ENCODE results near the gene BRCA1. TPM values are rescaled to one million over a fixed set of nuclear protein-coding genes. Genes with fewer than 3 reads are reported as not detected.
"Not testable (repeated sequence)": the region's sequence is repeated elsewhere in the genome, so short reads cannot be mapped to it uniquely, and the experiment has no call there.

The BRCA1 gene
- 58.7 TPM for polyA plus RNA-seq (2013, experiment 1 of 4)
- 54.5 TPM for polyA plus RNA-seq (2013, experiment 2 of 4)
- polyA plus RNA-seq (2013, experiment 3 of 4) = 47.9 TPM
- 43.4 TPM for polyA plus RNA-seq (2013, experiment 4 of 4)

DNA sequence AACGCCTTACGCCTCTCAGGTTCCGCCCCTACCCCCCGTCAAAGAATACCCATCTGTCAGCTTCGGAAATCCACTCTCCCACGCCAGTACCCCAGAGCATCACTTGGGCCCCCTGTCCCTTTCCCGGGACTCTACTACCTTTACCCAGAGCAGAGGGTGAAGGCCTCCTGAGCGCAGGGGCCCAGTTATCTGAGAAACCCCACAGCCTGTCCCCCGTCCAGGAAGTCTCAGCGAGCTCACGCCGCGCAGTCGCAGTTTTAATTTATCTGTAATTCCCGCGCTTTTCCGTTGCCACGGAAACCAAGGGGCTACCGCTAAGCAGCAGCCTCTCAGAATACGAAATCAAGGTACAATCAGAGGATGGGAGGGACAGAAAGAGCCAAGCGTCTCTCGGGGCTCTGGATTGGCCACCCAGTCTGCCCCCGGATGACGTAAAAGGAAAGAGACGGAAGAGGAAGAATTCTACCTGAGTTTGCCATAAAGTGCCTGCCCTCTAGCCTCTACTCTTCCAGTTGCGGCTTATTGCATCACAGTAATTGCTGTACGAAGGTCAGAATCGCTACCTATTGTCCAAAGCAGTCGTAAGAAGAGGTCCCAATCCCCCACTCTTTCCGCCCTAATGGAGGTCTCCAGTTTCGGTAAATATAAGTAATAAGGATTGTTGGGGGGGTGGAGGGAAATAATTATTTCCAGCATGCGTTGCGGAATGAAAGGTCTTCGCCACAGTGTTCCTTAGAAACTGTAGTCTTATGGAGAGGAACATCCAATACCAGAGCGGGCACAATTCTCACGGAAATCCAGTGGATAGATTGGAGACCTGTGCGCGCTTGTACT is at the start of gene BRCA1:
BRCA1 (minus strand) TSS at position 232 of the 834 bp plus-strand sequence. CDS start 1,268 bp downstream, outside the sequence.
- Histone ChIP-seq H3K27ac (ENCODE audit: insufficient read depth, low read depth, low read length, poor library complexity, severe bottlenecking) (peak within 1 kb of the TSS; percentile 86), H3K9me3 (ENCODE audit: control insufficient read depth, low read length) (no peaks in the 10 kb centered on the region), H3K4me1 (ENCODE audit: control insufficient read depth, insufficient read depth, low read length) (no peaks in the 10 kb centered on the region), H3K27me3 (ENCODE audit: control insufficient read depth, insufficient read depth, low read length, poor library complexity, severe bottlenecking) (no peaks in the 10 kb centered on the region), H3K4me3 (ENCODE audit: insufficient read depth, low read depth, low read length) (peak within 1 kb of the TSS; percentile 87), H3K36me3 (ENCODE audit: control insufficient read depth, insufficient read depth, low read length) (no peaks in the 10 kb centered on the region)
- 6% methylated on average over 38 of the region's 38 CpGs for WGBS, 2 experiments

DNA sequence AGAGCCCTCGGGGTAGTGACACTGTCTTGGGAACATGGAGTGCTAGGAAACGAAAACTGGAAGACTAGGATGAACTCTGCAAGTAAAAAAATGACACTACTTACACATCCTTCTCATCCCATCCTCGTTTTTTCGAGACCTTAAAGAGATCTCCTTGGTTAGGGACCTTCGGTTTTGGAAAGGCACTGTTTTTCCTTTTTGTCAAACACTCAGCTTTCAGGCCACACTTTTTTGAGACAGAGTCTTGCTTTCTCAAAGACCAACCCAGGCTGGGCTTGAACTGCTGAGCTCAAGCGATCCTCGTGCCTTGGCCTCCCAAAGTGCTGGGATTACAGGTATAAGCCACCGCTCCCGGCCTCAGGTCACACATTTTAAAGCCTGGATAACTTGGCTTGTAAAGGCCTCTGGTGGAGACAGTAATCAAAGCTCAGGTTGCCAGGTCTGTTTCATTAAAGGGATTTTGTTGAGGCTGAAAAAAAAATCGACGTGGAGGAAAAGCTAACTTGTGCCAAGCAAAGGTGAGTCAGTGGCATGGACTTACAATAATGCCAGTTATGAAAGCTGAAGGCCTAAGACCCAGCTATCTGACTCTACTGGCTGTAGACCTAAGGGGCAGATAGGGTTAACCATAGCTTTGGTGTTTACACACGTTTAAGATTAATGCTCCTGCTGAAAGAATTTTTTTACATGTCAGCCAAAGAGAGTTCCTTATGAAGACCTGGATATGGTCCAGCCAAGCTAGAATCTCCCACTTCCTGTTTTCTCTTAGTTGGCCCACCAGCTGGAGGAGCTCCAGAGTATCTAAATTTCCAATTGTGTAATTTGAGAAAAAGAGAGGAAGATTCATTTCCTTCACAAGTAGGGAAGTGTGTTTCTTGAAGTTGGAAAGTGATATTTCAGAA is 46.7 kb upstream of the BRCA1 start:
- Histone ChIP-seq H3K27ac (ENCODE audit: insufficient read depth, low read depth, low read length, poor library complexity, severe bottlenecking) (peak overlapping the region; percentile 75), H3K9me3 (ENCODE audit: control insufficient read depth, low read length) (no peaks in the 10 kb centered on the region), H3K36me3 (ENCODE audit: control insufficient read depth, insufficient read depth, low read length) (no peaks in the 10 kb centered on the region), H3K27me3 (ENCODE audit: control insufficient read depth, insufficient read depth, low read length, poor library complexity, severe bottlenecking) (no peaks in the 10 kb centered on the region), H3K4me3 (ENCODE audit: insufficient read depth, low read depth, low read length) (peak overlapping the region; percentile 67), H3K4me1 (ENCODE audit: control insufficient read depth, insufficient read depth, low read length) (peaks cover 6% of the 10 kb centered on the region)
- WGBS, 2 experiments = 50 to 51% methylated on average over 12 of the region's 12 CpGs

DNA sequence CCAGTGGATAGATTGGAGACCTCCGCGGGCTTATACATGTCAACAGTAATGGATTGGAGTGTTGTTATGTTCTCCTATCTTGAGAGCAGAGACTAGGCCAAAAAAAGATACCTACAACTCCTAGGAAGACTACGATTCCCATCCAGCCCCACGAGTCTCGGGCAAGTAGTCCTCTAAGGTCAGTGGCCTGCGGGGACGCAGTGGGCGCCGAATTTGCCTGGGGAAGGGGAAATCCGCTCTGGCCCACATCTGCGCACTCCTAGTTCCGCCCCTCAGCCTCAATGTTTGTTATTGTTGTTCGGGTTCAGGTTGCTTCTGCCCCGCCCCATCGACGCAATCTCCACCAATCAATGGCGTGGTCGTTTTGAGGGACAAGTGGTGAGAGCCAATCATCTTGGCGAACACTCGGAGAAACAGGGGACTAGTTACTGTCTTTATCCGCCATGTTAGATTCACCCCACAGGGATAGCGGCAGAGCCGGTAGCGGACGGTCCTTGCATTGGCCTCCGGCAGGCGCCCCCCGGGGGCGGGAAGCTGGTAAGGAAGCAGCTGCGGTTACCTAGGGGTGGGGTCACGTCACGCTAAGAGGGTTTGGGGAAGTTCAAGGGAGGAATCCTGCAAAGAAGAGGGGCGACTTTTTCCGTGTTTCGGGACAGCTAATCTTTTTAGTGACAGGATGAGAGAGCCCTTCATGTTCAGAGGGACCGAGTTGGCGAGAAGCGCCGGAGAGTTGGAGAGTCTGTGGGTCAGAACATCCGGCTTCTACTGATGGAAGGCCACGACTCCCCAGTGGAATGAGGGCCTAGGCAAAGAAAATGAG is 45.8 kb upstream of the BRCA1 start, which contains the start of gene NBR1:
NBR1 (plus strand) TSS at position 449 of the 820 bp plus-strand sequence. CDS start 4,586 bp downstream, outside the sequence.
- peak within 1 kb of the TSS; percentile 95 for H3K27ac ChIP-seq (ENCODE audit: insufficient read depth, low read depth, low read length, poor library complexity, severe bottlenecking)
- H3K9me3 ChIP-seq (ENCODE audit: control insufficient read depth, low read length) = no peaks in the 10 kb centered on the region
- peak within 1 kb of the TSS; percentile 67 for H3K4me3 ChIP-seq (ENCODE audit: insufficient read depth, low read depth, low read length)
- H3K4me1 ChIP-seq (ENCODE audit: control insufficient read depth, insufficient read depth, low read length) = peaks cover 6% of the 10 kb centered on the region
- 1% methylated on average over 41 of the region's 41 CpGs for WGBS, 2 experiments
- H3K27me3 ChIP-seq (ENCODE audit: control insufficient read depth, insufficient read depth, low read length, poor library complexity, severe bottlenecking) = no peaks in the 10 kb centered on the region
- no peaks in the 10 kb centered on the region for H3K36me3 ChIP-seq (ENCODE audit: control insufficient read depth, insufficient read depth, low read length)

DNA sequence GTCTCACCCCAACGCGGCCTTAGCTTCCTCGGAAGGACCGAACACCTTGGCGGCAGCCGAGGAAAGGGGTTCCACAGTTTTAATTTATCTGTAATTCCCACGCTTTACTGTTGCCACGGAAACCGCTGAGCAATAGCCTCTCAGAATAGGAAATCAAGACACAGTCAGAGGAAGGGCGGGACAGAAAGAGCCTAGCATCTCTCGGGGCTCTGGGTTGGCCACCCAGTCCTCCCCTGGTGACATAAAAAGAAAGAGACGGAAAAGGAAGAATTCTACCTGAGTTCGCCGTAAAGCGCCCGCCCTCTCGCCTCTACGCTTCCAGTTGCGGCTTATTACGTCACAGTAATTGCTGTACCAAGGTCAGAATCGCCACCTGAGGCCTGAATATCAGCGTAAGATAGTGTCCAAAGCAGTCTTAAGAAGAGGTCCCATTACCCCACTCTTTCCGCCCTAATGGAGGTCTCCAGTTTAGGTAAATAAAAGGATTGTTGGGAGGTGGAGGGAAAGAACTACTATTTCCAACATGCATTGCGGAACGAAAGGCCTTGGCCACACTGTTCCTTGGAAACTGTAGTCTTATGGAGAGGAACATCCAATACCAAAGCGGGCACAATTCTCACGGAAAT is 45.1 kb upstream of the BRCA1 start:
- Histone ChIP-seq H3K4me1 (ENCODE audit: control insufficient read depth, insufficient read depth, low read length) (peaks cover 6% of the 10 kb centered on the region), H3K27me3 (ENCODE audit: control insufficient read depth, insufficient read depth, low read length, poor library complexity, severe bottlenecking) (no peaks in the 10 kb centered on the region), H3K4me3 (ENCODE audit: insufficient read depth, low read depth, low read length) (peak overlapping the region; percentile 67), H3K36me3 (ENCODE audit: control insufficient read depth, insufficient read depth, low read length) (no peaks in the 10 kb centered on the region), H3K9me3 (ENCODE audit: control insufficient read depth, low read length) (no peaks in the 10 kb centered on the region), H3K27ac (ENCODE audit: insufficient read depth, low read depth, low read length, poor library complexity, severe bottlenecking) (peak overlapping the region; percentile 95)
- WGBS, 2 experiments = 0 to 1% methylated on average over 27 of the region's 27 CpGs

DNA sequence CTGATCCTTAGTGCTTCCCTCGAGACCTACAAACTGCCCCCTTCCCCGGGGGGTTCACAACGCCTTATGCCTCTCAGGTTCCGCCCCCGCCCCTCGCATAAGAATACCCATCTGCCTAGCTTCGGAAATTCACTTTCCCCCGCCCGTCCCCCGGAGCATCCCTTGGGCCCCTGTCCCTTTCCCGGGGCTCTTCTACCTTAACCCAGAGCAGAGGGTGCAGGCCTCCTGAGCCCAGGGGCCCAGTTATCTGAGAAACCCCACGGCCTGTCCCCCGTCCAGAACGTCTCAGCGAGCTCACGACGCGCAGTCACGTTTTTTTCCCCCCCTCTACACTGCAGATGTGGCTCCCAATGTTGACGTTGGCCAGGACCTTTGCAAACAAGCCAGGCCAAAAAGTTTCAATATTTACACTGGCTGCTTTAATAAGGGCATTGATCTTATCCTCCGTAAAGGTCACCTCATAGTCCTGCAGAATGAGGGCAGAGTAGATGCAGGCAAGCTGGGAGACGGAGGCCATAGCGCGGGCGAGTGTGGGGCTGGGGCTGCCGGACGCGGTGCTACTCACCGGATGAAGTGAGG is 44.5 kb upstream of the BRCA1 start:
- peak overlapping the region; percentile 95 for H3K27ac ChIP-seq (ENCODE audit: insufficient read depth, low read depth, low read length, poor library complexity, severe bottlenecking)
- H3K36me3 ChIP-seq (ENCODE audit: control insufficient read depth, insufficient read depth, low read length) = no peaks in the 10 kb centered on the region
- WGBS, 2 experiments = 1% methylated on average over 29 of the region's 29 CpGs
- no peaks in the 10 kb centered on the region for H3K27me3 ChIP-seq (ENCODE audit: control insufficient read depth, insufficient read depth, low read length, poor library complexity, severe bottlenecking)
- H3K4me1 ChIP-seq (ENCODE audit: control insufficient read depth, insufficient read depth, low read length) = peaks cover 6% of the 10 kb centered on the region
- peak overlapping the region; percentile 67 for H3K4me3 ChIP-seq (ENCODE audit: insufficient read depth, low read depth, low read length)
- H3K9me3 ChIP-seq (ENCODE audit: control insufficient read depth, low read length) = no peaks in the 10 kb centered on the region

DNA sequence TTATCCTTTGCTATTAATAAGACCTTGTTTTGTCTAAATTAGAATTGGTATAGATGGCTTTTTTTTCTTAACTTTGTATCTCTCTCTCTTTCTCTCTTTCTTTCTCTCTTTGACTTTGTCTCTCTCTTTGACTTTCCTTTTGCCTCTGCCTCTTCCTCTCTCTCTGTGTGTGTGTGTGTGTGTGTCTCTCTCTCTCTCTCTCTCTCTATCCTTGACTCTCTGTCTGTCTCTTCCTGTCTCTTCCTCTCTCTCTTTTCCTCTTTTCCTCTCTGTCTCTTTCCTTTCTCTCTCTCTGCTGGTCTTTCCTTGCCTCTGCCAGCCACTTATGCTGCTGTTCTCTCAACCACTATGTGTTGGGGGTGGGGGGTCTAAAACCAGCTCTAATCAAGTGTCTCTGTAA is 40.8 kb upstream of the BRCA1 start:
- not testable (repeated sequence) for H3K4me1 ChIP-seq (ENCODE audit: control insufficient read depth, insufficient read depth, low read length); H3K27me3 ChIP-seq (ENCODE audit: control insufficient read depth, insufficient read depth, low read length, poor library complexity, severe bottlenecking); H3K4me3 ChIP-seq (ENCODE audit: insufficient read depth, low read depth, low read length); H3K9me3 ChIP-seq (ENCODE audit: control insufficient read depth, low read length); H3K27ac ChIP-seq (ENCODE audit: insufficient read depth, low read depth, low read length, poor library complexity, severe bottlenecking); H3K36me3 ChIP-seq (ENCODE audit: control insufficient read depth, insufficient read depth, low read length)

DNA sequence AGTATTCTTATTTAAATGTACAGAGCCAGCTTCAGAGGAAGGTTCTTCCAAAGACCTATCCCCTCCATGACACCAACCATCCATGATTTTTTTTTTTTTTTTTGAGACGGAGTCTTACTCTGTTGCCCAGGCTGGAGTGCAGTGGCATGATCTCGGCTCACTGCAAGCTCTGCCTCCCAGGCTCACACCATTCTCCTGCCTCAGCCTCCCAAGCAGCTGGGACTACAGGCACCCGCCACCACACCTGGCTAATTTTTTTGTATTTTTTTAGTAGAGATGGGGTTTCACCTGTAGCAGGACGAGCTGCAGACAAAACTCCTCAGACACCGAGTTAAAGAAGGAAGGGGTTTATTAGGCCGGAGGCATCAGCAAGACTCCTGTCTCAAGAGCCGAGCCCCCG is 34.8 kb upstream of the BRCA1 start:
- WGBS, 2 experiments = 89 to 91% methylated on average over 8 of the region's 8 CpGs
- not testable (repeated sequence) for H3K36me3 ChIP-seq (ENCODE audit: control insufficient read depth, insufficient read depth, low read length); H3K9me3 ChIP-seq (ENCODE audit: control insufficient read depth, low read length); H3K27ac ChIP-seq (ENCODE audit: insufficient read depth, low read depth, low read length, poor library complexity, severe bottlenecking); H3K4me1 ChIP-seq (ENCODE audit: control insufficient read depth, insufficient read depth, low read length); H3K4me3 ChIP-seq (ENCODE audit: insufficient read depth, low read depth, low read length); H3K27me3 ChIP-seq (ENCODE audit: control insufficient read depth, insufficient read depth, low read length, poor library complexity, severe bottlenecking)

DNA sequence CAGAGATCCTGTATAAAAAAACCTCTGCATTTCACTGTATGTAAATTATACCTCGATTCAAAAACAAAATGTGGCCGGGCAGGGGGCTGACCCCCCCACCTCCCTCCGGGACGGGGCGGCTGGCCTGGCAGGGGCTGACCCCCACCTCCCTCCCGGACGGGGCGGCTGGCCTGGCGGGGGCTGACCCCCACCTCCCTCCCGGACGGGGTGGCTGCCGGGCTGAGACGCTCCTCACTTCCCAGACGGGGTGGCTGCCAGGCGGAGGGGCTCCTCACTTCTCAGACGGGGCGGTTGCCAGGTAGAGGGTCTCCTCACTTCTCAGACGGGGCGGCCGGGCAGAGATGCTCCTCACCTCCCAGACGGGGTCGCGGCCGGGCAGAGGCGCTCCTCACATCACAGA is 34.1 kb upstream of the BRCA1 start:
- not testable (repeated sequence) for H3K4me3 ChIP-seq (ENCODE audit: insufficient read depth, low read depth, low read length); H3K27me3 ChIP-seq (ENCODE audit: control insufficient read depth, insufficient read depth, low read length, poor library complexity, severe bottlenecking); H3K9me3 ChIP-seq (ENCODE audit: control insufficient read depth, low read length); H3K27ac ChIP-seq (ENCODE audit: insufficient read depth, low read depth, low read length, poor library complexity, severe bottlenecking); H3K4me1 ChIP-seq (ENCODE audit: control insufficient read depth, insufficient read depth, low read length); H3K36me3 ChIP-seq (ENCODE audit: control insufficient read depth, insufficient read depth, low read length)
- 91 to 95% methylated on average over 25 of the region's 25 CpGs for WGBS, 2 experiments

DNA sequence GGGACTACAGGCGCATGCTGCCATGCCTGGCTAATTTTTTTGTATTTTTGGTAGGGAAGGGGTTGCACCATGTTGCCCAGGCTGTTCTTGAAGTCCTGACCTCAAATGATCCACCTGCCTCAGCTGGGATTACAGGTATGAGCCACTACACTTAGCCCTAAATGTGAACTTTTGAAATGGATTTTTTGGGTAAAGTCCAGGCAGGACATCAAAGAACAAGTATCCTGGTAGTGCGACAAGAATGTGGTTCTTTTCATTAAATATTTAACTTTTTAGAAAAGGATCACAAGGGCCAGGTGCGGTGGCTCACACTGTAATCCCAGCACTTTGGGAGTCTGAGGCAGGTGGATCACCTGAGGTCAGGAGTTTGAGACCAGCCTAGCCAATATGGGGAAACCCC is 30.5 kb upstream of the BRCA1 start:
- Histone ChIP-seq H3K4me1 (ENCODE audit: control insufficient read depth, insufficient read depth, low read length) (no peaks in the 10 kb centered on the region), H3K27me3 (ENCODE audit: control insufficient read depth, insufficient read depth, low read length, poor library complexity, severe bottlenecking) (no peaks in the 10 kb centered on the region), H3K36me3 (ENCODE audit: control insufficient read depth, insufficient read depth, low read length) (peaks cover 7% of the 10 kb centered on the region), H3K27ac (ENCODE audit: insufficient read depth, low read depth, low read length, poor library complexity, severe bottlenecking) (no peak overlapping the region), H3K4me3 (ENCODE audit: insufficient read depth, low read depth, low read length) (no peak overlapping the region), H3K9me3 (ENCODE audit: control insufficient read depth, low read length) (no peaks in the 10 kb centered on the region)
- WGBS, 2 experiments = 96 to 99% methylated on average over 3 of the region's 3 CpGs

Data from ectodermal cell (in vitro differentiated cells).